ENCODE measurements around the gene DIPK1A.

The DIPK1A gene

DNA sequence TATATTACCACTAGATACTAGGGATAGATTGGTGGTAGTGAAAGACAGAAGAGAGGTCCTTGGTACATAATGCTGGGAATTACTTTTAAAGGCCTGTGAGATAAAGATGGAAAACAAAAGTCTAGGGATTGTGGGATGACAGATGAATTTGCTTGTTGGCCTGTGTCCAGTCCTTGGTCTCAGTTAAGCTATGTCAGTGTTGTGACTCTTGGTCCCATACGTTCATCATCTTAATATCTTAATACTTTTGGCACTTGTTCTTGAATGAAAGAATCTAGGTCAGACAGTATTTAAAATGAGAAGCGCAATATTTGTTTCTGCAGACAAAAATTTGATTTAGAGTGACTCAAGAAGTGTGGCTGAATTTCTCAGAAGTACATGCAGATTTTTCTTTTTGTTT is 121.8 kb downstream of the DIPK1A start:
- no peak for DNase-seq (ENCODE audit: low spot score)

DNA sequence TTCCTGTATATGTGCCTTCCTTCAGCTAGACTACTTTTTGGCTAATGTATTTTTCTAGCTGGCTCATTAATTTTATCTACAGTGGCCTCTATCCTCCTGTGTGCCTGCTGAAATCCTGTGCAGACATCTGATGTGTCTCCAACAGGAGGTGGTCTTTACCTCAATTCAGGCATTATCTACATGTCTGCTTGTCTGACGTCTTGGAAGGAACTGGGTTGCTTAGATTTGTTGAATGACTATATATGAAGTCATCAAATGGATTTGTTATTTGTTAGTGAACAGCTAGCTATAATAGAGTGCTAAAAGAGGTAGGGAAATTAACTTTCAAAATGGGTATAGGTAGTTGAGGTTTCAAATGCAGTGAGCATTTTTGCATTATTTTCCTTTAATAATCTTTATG is 122.7 kb downstream of the DIPK1A start:
- no peak for DNase-seq (ENCODE audit: low spot score)

DNA sequence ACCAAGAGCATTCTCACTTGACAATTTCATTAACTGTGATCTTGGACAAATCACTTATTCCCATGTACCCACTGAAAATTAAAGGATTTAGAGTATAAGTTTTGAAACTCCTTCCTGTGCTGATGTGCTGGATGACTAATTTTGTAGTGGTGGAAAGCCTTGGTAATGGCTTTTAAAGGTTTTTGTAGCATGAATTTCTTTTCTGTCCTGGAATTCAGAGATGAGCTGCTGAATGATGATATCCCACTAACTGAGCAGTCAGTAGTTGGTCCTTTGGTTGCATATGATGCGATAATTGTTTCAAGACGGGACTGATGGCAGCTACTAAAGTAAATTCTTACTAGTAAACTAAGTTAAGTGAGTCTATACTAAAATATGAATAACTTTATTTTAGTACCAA is 124.2 kb downstream of the DIPK1A start:
- DNase-seq (ENCODE audit: low spot score) = no peak

DNA sequence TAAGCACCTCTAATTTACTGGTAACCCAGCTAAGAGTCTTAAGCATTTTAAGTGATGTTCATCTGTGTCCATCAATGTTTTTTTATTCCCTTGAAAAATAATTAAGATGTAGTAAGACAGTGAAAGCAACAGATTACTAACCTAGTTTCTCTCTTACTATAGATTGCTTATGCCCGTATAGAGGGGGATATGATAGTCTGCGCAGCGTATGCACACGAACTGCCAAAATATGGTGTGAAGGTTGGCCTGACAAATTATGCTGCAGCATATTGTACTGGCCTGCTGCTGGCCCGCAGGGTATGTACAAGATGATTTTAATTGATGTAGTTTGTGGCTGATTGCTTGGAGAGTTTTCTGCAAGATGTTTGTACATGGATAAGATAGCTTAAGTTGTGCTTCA is 126.6 kb downstream of the DIPK1A start:
- no peak for DNase-seq (ENCODE audit: low spot score)

DNA sequence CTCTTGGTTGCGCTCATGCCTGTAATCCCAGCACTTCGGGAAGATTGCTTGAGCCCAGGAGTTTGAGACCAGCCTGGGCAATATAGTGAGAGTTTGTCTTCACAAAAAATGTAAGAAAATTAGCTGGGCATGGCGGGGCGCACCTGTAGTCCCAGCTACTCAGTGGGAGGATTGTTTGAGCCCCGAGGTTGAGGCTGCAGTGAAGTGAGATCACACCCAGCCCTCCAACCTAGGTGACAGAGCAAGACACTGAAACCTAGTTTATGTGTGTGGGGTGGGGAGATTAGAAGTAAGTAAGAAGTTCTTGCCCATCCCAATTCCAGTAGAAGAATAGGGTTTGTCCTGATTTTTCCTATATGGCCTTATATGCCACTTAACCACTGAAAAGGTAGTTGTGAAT is 127.4 kb downstream of the DIPK1A start:
- DNase-seq (ENCODE audit: low spot score) = no peak

DNA sequence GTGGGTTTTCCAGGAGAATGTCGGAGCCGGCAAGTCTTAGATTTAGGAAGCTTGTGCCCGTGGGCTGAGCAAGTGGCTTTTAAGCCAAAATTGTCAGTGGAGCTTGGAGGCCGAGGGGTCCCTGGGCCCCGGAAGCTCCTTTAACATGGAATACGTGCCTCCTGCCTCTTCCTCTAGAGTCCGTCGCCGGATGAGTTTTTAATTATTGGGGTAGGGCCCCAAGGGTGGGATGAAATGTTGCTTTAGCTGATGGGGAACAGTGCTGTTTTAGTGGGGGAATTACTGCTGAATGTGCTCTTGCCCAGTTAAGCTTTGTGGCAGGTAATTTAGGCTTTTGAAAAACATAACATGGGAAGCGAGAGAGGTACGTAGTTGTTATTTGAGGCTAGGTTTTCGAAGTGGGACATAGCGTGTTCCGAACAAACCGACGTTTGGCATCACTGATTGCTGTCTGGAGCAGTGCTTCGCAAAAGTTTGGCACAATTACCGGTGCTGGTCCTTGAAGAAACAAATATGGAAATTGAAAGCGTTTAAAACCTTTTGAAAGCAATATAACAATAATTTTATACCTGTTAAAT is 128.6 kb downstream of the DIPK1A start:
- no peak for DNase-seq (ENCODE audit: low spot score)

DNA sequence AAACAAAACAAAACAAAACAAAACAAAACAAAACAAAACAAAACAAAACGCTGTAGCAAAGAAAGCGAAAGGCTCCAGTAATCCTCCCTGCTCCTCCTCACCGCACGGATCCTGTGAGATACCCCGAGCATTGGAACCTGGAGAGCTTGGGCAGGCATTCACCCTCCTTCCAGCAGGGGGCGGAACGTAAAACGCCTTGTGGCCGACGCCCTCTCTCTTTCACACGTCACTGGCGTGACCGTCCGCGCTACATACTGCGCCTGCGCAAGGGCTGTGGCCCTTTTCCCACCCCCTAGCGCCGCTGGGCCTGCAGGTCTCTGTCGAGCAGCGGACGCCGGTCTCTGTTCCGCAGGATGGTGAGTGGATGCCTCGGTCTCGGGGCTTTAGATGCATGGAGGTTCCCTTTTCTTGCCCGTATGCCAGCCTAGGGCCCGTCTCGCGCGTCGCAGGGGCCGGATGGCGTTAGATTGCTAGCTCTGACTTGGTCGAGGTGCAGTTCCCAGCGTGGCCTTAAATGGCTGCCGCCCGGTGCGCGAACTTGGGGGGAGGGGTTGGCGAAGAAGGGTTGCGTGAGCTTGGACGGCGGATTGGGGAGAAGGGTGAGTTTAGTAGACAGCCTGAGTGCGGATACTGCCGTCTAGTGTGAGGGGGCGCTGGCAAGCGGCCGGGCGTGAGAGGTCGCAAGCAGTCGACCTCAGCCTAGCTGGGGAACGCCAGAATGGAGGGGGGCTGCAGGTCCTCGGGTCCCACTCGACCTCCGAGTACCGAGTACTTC is 129.3 kb downstream of the DIPK1A start, which contains the start of gene RPL5:
Gene RPL5 (plus strand): TSS at position 279 of the 775 bp plus-strand sequence. CDS start 75 bp downstream, at position 354.
- peak; percentile 98 for DNase-seq (ENCODE audit: low spot score)

DNA sequence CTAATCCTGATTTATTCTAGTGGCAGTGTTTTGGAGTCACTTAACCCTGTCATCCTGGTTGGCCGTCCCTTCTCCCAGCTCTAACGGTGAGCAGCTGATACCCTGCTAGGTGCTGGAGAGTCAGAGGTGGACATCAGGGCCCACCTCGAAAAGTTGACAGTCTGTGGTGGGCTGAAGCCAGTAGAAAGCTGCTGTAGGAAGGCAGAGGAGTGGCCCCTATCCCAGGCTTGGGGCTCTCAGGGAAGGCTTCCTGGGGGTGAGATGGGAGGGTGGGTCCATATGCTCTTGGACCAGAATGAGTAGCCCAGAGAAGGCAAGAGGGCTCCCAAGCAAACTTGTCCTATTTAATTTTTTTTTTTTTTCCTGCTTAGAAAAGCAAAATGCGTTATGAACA is 129.9 kb downstream of the DIPK1A start:
- peak; percentile 49 for DNase-seq (ENCODE audit: low spot score)

DNA sequence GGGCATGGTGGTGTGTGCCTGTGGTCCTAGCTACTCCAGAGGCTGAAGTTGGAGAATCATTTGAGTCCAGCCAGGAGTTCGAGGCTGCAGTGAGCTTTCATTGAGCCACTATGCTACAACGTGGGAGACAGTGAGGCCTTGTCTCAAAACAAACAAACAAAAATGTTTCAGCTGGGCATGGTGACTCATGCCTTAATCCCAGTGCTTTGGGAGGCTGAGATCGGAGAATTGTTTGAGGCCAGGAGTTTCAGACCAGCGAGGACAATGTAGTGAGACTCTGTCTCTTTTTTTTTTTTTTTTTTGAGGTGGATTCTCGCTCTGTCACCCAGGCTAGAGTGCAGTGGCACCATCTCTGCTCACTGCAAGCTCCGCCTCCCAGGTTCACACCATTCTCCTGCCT is 134.5 kb downstream of the DIPK1A start:
- no peak for DNase-seq (ENCODE audit: low spot score)

DNA sequence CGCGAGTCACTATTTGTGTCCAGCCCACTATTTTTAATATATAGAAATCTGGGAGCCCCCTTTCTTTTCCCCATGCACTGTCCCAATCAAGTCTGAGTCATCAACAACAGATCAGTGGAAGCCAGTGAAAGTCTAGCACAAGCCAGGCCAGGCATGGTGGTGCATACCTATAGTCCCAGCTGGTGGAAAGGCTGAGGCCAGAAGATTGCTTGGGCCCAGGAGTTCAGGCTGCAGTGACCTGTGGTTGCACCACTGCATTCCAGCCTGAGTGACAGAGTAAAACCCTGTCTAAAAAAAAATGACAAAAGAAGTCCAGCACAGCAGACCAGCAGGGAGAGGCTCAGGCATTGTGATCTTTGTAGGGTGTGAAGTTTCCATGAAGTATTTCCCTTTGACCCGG is 138.4 kb downstream of the DIPK1A start:
- DNase-seq (ENCODE audit: low spot score) = peak; percentile 49

DNA sequence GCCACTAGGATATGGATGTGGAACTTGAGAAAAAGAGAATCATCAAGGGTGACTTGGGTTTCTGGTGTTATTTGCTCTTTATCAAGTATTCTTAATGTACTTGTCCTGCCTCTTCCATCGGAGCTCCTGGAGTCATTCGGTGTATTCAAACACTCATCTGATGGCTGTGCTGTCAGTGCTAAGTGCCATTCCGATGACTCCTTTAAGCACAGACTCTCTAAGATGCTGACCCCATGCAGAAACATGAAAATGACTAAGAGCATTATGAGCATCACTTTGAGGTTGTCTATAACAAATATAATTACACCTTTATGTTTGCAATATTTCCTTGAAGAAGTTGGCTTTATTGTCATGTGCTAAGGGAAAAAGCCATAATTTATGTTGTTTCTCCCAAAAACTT is 140.7 kb downstream of the DIPK1A start:
- no peak for DNase-seq (ENCODE audit: low spot score)

DNA sequence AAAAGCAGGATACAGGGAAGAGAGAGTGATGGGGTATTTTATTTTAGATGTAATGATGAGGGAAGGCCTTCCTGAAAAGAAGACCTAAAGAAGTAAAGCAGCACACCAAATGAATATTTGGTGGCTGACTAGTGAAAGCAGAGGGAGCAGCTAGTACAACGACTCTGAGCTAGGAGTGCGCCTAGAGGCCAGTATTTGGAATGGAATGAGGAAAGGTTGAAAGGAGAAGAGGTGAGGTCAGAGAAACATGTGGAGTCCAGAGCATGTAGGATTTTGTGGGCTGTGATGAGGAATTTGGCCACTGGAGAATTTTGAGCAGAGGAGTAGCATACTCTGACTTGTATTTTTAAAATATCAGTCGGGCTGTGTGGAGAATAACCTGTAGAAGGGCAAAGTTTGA is 141.2 kb downstream of the DIPK1A start:
- DNase-seq (ENCODE audit: low spot score) = no peak

DNA sequence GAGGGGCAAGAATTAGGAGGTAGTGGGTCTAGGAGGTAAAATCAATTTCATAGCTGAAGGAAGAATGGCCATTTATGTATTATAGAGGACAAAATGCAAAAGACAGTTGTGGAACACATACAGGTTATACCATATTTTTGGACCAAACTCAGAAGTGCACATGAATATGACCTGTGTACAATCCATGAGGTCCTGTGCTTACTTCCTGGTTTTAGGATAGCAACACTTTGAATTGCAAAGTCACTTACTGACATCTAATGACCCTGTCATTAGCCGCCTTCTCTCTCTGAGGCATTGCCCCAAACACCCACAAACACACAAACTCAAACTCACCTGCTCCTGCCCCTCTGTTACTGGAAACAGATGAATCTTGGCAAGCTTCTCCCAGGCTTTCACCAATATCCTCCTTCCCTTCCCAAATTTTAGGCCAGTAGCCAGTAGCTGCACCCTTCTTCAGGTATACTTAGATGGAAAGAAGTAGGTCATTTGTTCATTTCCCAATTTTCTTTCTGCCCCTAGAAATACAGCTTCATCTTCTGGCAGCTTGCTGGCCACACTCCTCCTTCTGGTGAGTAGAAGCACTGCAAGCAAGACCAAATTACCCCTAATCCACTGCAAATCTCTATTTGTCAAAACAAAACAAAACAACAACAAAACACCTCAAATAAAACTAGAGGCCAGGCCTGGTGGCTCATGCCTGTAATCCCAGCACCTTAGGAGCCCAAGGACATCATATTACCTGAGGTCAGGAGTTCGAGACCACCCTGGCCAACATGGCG is 143.1 kb downstream of the DIPK1A start:
- no peak for DNase-seq (ENCODE audit: low spot score)

DNA sequence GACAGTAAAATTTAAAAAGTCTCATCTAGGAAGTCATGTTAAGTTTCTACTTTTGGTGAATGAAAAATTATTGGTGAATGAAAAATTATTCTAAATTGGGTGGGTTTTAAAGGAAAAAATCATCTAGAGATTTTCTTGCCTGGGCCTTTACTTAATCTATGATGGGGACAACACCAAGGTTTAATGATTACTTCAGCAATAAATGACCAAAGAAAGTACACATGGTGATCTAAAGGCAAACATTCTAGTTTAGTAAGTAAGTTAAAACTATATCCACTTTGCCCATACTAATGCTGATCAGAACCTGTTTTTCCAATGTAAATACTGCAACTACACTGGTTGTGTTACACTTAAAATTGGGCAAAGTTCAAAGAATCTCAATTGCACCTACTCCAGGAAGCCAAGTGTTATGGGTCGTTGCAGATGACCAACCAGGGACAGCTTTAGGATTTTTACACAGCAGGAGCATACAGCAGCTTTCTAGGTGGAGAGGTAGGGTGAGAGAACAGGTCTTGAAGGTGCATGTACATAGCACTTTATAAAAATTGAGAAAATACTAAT is 144.0 kb downstream of the DIPK1A start:
- DNase-seq (ENCODE audit: low spot score) = no peak

DNA sequence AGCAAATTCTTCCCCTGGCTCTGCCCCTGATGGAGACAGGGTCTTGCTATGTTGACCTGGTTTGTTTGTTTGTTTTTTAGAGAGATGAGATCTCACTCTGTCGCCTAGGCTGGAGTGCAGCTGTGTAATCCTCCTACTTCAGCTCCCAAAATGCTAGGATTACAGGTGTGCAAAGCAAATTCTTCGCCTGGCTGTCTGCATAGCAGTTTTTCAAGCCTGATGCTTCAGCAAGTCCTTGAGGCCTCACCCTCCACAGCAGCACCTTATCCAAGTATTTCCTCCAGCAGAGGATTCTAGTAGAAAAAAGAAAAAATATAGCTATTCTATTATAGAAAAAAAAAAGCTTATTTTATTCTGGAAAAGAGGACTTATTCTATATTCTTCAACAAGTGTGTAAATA is 144.5 kb downstream of the DIPK1A start:
- DNase-seq (ENCODE audit: low spot score) = no peak

DNA sequence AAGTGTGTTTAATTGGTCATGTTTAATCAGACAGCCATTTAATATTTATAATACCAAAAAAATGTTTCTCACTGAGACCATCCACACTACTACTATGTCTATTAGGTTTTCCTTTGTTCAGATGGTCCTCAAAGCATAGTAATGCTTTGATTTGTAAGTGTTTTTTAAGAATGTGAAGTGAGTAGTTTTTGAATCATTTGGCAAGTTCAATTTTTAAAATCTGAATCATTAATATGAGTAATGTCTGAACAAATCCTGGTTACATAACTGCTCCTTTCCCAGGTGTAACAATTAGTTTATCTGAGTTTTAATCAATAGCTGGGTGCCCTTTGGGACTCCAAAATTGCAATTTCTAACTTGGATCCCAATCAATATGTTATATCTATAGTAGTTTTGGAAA is 152.9 kb downstream of the DIPK1A start:
- DNase-seq (ENCODE audit: low spot score) = no peak

DNA sequence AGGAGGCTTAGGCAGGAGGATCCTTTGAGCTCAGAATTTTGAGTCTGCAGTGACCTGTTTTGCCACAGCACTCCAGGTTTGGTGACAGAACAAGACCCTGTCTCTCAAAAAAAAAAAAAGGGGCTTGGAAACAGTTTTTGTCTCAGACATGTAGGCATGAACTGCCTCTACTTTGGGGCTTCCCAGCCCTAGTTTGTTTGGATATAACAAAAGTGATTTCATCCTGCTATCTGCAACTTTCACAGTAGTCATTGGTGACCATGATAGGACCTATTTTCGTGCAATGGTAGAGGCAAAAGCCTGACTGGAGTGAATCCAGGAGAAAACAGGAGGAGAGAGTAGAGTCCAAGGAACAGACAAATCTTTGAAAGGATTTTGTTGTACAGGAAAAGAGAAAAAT is 156.0 kb downstream of the DIPK1A start:
- DNase-seq (ENCODE audit: low spot score) = no peak

DNA sequence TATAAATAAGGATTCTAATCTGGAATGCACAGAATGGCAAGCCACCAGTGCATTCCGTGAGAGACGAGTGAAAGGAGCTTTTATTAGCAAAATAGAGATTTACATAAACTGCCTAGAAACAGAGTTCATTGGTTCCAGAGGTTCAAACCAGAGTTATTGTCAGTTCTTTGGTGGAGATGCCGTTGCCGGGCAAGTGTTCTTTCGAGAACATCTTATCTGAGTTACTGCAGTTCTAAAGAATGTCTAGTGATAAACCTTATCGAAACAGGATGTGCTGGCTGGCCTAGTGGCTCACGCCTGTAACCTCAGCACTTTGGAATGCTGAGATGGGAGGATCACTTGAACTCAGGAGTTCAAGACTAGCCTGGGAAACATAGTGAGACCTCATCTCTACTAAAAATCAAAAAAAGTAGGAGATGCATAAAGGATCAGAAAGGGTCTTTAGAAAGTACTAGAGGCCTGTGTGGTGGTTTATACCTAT is 156.5 kb downstream of the DIPK1A start:
- DNase-seq (ENCODE audit: low spot score) = no peak

DNA sequence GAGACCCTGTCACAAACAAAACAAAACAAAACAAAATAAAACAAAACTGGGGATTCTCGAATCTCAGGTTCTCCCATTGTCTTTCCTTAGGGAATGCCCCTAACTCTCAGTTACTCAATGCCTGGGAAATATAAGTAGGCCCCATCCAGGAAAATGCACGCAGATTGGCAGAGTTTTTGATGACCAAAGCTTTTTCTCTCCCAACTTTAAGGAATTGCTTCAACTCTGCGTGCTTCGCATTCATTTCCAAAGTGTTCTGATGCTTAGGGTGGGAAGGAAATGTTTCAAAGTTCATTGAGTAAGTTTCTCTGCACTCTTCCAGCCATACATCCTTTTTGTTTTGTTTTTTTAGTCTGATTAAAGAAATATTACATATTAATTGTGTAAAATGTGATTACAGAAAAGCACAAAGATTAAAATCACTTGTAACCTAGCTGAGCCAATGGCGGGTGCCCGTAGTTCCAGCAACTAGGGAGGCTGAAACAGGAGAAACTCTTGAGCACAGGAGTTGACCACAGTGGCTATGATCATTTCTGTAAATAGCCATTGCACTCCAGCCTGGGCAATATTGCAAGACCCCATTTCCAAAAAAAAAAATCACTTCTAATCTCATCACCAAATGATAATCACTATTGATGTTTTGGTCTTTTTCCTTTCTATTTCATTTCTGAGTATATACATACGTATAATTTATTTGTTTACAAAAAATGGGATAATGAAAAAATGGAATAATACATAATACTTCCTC is 157.9 kb downstream of the DIPK1A start:
- no peak for DNase-seq (ENCODE audit: low spot score)

DNA sequence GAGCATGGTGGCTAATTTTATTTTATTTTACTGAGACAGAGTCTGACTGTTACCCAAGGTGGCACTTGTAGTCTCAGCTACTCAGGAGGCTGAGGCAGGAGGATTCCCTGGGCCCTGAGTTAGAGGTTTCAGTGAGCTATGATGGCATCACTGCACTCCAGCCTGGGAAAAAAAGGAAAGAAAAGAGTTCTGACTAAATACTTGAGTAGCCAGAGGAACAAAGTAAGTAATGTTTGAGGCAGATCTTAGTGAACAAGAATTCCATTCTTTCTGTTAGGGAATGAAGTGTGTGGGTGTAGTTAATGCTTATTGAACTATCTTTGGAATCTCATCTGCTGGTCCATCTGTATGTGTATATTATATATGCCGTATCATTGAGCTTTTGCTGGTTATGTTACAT is 163.3 kb downstream of the DIPK1A start:
- DNase-seq (ENCODE audit: low spot score) = no peak

DNA sequence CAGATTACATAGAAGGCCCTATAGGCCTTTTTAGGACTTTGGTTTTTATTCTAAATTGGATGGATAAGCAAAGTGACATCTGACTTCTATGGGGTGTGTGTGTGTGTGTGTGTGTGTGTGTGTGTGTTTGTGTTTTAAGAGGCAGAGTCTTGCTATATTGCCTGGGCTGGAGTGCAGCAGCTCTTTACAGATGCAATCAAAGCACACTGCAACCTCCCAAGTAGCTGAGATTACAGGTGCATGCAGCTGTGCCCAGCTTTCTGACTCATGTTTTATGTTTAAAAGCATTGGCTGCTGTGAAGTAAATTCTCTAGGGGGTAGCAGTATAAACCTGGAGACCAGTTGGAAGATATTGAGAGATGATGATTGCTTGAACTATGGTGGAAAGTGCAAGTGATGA is 164.0 kb downstream of the DIPK1A start:
- DNase-seq (ENCODE audit: low spot score) = no peak

DNA sequence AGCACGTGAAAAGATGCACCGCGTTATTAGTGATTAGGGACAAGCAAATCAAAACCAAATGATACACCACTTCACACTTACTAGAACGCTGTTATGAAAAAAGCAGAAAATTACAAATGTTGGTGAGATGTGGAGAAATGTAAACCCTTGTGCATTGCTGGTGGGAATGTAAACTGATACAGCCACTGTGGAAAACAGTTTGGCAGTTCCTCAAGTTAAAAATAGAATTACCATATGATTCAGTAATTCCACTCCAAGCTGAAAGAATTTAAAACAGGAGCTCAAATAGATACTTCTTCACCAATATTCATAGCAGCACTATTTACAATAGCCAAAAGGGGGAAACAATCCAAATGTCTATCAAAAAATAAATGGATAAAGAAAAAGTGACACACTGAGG is 166.1 kb downstream of the DIPK1A start:
- DNase-seq (ENCODE audit: low spot score) = no peak
